Neural cell (in vitro differentiated cells): ENCODE measurements around the gene DGCR8. TPM values are rescaled to one million over a fixed set of nuclear protein-coding genes. Genes with fewer than 3 reads are reported as not detected.

Experiments used
- H2AFZ ChIP-seq: fragments of 200-600, 300-800 bp; sonication (generic), shearing (Covaris generic); 2 replicates; pipeline ENCODE4 v1.6.0; 2014; ENCODE audit warnings: low read depth, mild to moderate bottlenecking, antibody characterized with exemption, low read length, moderate library complexity
- H3F3A ChIP-seq: fragments of 200-600 bp; shearing (Covaris generic); 2 replicates; pipeline ENCODE4 v1.6.1; 2016; ENCODE audit warnings: mild to moderate bottlenecking, moderate library complexity, mixed read lengths, antibody characterized with exemption, low read length; ENCODE audit not compliant: insufficient read depth, poor library complexity, severe bottlenecking
- H3K27ac ChIP-seq: fragments of 200-600, 300-800 bp; sonication (generic), shearing (Covaris generic); 2 replicates; pipeline ENCODE4 v1.5.1; 2014; ENCODE audit warnings: mild to moderate bottlenecking, low read length, moderate library complexity
- H3K27me3 ChIP-seq: fragments of 300-800, 200-600 bp; sonication (generic), shearing (Covaris generic); 2 replicates; pipeline ENCODE4 v1.6.0; 2014; ENCODE audit warnings: mild to moderate bottlenecking, low read depth, low read length, moderate library complexity; ENCODE audit not compliant: insufficient read depth
- H3K36me3 ChIP-seq: fragments of 300-800, 200-600 bp; sonication (generic), shearing (Covaris generic); 2 replicates; pipeline ENCODE4 v1.5.1; 2014; ENCODE audit warnings: mild to moderate bottlenecking, antibody characterized with exemption, low read length, moderate library complexity; ENCODE audit not compliant: insufficient read depth
- H3K4me2 ChIP-seq: fragments of 300-800, 200-600 bp; sonication (generic), shearing (Covaris generic); 2 replicates; pipeline ENCODE4 v1.6.0; 2014; ENCODE audit warnings: mild to moderate bottlenecking, low read length
- H3K4me3 ChIP-seq: fragments of 300-800, 200-600 bp; sonication (generic), shearing (Covaris generic); 2 replicates; pipeline ENCODE4 v1.5.1; 2014; ENCODE audit warnings: mild to moderate bottlenecking, low read length, moderate library complexity
- H3K79me2 ChIP-seq: fragments of 200-600 bp; shearing (Covaris generic); replicated peaks from 2 replicates; pipeline ENCODE4 v1.6.0; 2014; ENCODE audit warnings: mild to moderate bottlenecking, low read length, moderate library complexity; ENCODE audit not compliant: insufficient read depth
- H3K9ac ChIP-seq: fragments of 300-800, 200-600 bp; sonication (generic), shearing (Covaris generic); 2 replicates; pipeline ENCODE4 v1.6.1; 2016; ENCODE audit warnings: mild to moderate bottlenecking, low read length, mixed read lengths
- H3K9me2 ChIP-seq: fragments of 200-600 bp; shearing (Covaris generic); 2 replicates; pipeline ENCODE4 v1.6.1; 2016; ENCODE audit warnings: mild to moderate bottlenecking, low read length, mixed read lengths; ENCODE audit not compliant: insufficient read depth
- H3K9me3 ChIP-seq: fragments of 200-600, 300-800 bp; sonication (generic), shearing (Covaris generic); 2 replicates; pipeline ENCODE4 v1.6.1; 2016; ENCODE audit warnings: mild to moderate bottlenecking, mixed run types, low read length, moderate library complexity, mixed read lengths
- H4K20me1 ChIP-seq: fragments of 200-600 bp; shearing (Covaris generic); 2 replicates; pipeline ENCODE4 v1.6.1; 2016; ENCODE audit warnings: mild to moderate bottlenecking, mixed run types; ENCODE audit not compliant: insufficient read depth
- CTCF ChIP-seq: fragments of 450-650 bp; IDR thresholded peaks from 2 replicates; pipeline ENCODE4 v1.5.1; 2014; ENCODE audit warnings: antibody characterized with exemption, mild to moderate bottlenecking, moderate library complexity; ENCODE audit not compliant: poor library complexity, severe bottlenecking
- EP300 ChIP-seq: fragments of 450-650 bp; conservative IDR thresholded peaks from 2 replicates; pipeline ENCODE4 v1.6.1; 2014; ENCODE audit warnings: antibody characterized with exemption, mild to moderate bottlenecking, moderate library complexity; ENCODE audit not compliant: poor library complexity, severe bottlenecking
- EZH2 ChIP-seq: fragments of 200-600, 300-800 bp; shearing (Covaris generic), sonication (generic); IDR thresholded peaks from 2 replicates; pipeline ENCODE4 v1.6.1; 2014; ENCODE audit warnings: antibody characterized with exemption, low read length, borderline replicate concordance, mild to moderate bottlenecking; ENCODE audit not compliant: insufficient read depth, poor library complexity, severe bottlenecking
- MXI1 ChIP-seq: fragments of 450-650 bp; conservative IDR thresholded peaks from 2 replicates; pipeline ENCODE4 v1.6.1; 2014; ENCODE audit warnings: antibody characterized with exemption, mild to moderate bottlenecking; ENCODE audit not compliant: poor library complexity, severe bottlenecking
- POLR2AphosphoS5 ChIP-seq: IDR thresholded peaks from 2 replicates; pipeline ENCODE4 v1.6.1; 2012
- RAD21 ChIP-seq: fragments of 450-650 bp; conservative IDR thresholded peaks from 2 replicates; pipeline ENCODE4 v1.6.1; 2014; ENCODE audit warnings: antibody characterized with exemption, mild to moderate bottlenecking, moderate library complexity
- REST ChIP-seq: IDR thresholded peaks from 2 replicates; pipeline ENCODE4 v1.6.1; 2012; ENCODE audit warnings: borderline replicate concordance
- SMC3 ChIP-seq: fragments of 450-650 bp; conservative IDR thresholded peaks from 2 replicates; pipeline ENCODE4 v1.6.1; 2014; ENCODE audit warnings: antibody characterized with exemption, mild to moderate bottlenecking, moderate library complexity; ENCODE audit not compliant: poor library complexity
- TAF1 ChIP-seq: IDR thresholded peaks from 2 replicates; pipeline ENCODE4 v1.6.1; 2012; ENCODE audit warnings: low read depth
- polyA plus RNA-seq: library from polyadenylated mRNA; depleted of rRNA; stranded (reverse); fragments of >200 nt; gene quantifications from 2 replicates; pipeline ENCODE4 v1.2.3, GENCODE V29; 2014

DGCR8 gene
- polyA plus RNA-seq, 1 donor from 2014 or later, result 48.9 TPM

- H3K36me3 ChIP-seq, result no peaks in the 10 kb centered on the region
- TF ChIP-seq POLR2AphosphoS5 (no peak), CTCF (no peak), SMC3 (no peak), EZH2 (no peak), TAF1 (no peak), RAD21 (no peak)
Measured at GRCh38 chr22:20054034-20054427, 26.0 kb upstream of the DGCR8 start.

GRCh38 chr22:20054485-20054884 is 25.6 kb upstream of the DGCR8 start:
- H3K36me3 ChIP-seq, result no peaks in the 10 kb centered on the region
- H3K79me2 ChIP-seq, result no peaks in the 10 kb centered on the region
- no peaks in the 10 kb centered on the region for H3F3A ChIP-seq
- H3K27me3 ChIP-seq, result no peaks in the 10 kb centered on the region
- no peak overlapping the region for H2AFZ ChIP-seq
- no peaks in the 10 kb centered on the region for H4K20me1 ChIP-seq
- no peaks in the 10 kb centered on the region for H3K9me3 ChIP-seq
- H3K27ac ChIP-seq, result no peak overlapping the region
- no peak overlapping the region for H3K9ac ChIP-seq
- H3K4me3 ChIP-seq, result no peak overlapping the region
- TF ChIP-seq SMC3 (no peak), MXI1 (no peak), POLR2AphosphoS5 (no peak), TAF1 (no peak), CTCF (no peak), REST (no peak), EP300 (no peak), EZH2 (no peak), RAD21 (no peak)
- H3K9me2 ChIP-seq, result no peaks in the 10 kb centered on the region
- H3K4me2 ChIP-seq, result no peak overlapping the region

More at GRCh38 chr22:20054034-20054427, 26.0 kb upstream of the DGCR8 start:
- no peak overlapping the region for H3K9ac ChIP-seq
- no peak overlapping the region for H2AFZ ChIP-seq
- H3K27ac ChIP-seq, result no peak overlapping the region
- no peaks in the 10 kb centered on the region for H3F3A ChIP-seq
- no peaks in the 10 kb centered on the region for H3K27me3 ChIP-seq
- H3K79me2 ChIP-seq, result no peaks in the 10 kb centered on the region
- H3K9me2 ChIP-seq, result no peaks in the 10 kb centered on the region
- H3K4me3 ChIP-seq, result no peak overlapping the region
- no peaks in the 10 kb centered on the region for H4K20me1 ChIP-seq
- no peak overlapping the region for H3K4me2 ChIP-seq
- no peaks in the 10 kb centered on the region for H3K9me3 ChIP-seq
